Measurements from ENCODE around the gene CADM1.

The CADM1 gene

DNA sequence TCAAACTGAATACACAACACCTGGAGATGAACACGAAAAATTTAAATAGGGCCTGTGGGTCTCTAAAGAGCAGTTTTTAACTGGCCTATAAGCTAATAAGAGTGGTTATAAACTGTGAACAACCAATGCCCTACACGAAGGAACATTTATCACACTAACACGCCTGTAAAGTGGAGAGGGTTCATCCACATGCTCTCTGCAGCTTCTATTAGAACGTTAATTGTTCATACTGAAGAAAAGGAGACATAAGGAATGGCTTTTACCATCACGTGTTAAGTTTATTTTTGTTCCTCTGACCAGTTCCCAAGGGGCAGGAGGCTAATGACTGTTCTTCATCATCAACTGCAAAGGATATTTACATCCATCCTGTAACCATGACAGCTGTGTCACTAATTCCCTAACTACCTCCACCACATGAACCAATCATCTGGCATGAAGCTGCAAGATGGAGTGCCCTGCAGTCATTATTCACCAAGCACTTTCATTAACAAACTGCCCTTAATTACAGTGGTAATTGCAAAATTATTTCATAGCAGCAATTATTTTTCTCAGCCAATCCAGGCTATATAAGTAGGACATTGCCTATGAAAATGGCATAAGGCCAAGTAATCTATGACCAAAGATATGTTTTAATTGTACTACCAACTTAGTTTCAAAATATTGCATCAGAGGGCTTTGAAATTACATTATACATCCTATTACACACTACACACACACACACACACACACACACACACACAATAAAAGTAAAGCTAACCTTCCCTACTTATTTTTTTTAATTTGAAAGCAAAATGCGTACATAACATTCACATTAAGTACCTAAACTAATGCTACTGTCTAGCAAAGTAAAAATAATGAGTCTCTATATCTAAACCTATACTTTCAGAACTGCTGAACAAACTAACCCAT, 186.7 kb downstream of the CADM1 start:
- Histone ChIP-seq H3K36me3 (no peaks in the 10 kb centered on the region), H3K4me1 (no peaks in the 10 kb centered on the region), H3K27ac (no peak overlapping the region), H3K27me3 (no peaks in the 10 kb centered on the region), H3K4me3 (no peak overlapping the region), H3K9me3 (no peaks in the 10 kb centered on the region)
- DNase-seq: no peak
- intact Hi-C loops (cut with DNase I; ENCODE audit: low total_unique reads): no loop called here
- TF ChIP-seq, protein P1, sequence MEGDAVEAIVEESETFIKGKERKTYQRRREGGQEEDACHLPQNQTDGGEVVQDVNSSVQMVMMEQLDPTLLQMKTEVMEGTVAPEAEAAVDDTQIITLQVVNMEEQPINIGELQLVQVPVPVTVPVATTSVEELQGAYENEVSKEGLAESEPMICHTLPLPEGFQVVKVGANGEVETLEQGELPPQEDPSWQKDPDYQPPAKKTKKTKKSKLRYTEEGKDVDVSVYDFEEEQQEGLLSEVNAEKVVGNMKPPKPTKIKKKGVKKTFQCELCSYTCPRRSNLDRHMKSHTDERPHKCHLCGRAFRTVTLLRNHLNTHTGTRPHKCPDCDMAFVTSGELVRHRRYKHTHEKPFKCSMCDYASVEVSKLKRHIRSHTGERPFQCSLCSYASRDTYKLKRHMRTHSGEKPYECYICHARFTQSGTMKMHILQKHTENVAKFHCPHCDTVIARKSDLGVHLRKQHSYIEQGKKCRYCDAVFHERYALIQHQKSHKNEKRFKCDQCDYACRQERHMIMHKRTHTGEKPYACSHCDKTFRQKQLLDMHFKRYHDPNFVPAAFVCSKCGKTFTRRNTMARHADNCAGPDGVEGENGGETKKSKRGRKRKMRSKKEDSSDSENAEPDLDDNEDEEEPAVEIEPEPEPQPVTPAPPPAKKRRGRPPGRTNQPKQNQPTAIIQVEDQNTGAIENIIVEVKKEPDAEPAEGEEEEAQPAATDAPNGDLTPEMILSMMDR (IDR thresholded peaks at IDR 0.05): no peak

DNA sequence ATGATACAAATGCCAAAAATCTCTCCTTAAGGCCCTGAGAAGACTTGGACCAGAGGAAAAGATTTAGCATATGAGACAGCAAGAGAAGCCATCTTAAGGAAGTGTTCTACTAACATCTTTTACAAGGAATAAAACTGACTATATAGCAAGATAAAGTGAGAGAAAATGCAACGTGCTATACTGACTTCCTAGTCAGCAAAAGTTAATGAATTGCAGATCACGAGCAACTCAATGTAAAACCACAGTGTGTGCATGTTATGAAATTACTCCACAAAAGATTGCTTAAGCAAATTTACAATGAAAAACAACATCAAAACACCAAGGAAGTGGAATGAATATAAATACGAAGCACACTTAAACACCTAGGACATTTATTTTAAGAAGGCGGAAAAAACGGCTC, 187.5 kb downstream of the CADM1 start:
- H3K4me3 ChIP-seq: no peak overlapping the region
- no peak for DNase-seq
- H3K27me3 ChIP-seq: no peaks in the 10 kb centered on the region
- intact Hi-C loops (cut with DNase I; ENCODE audit: low total_unique reads): no loop called here
- H3K27ac ChIP-seq: no peak overlapping the region
- H3K9me3 ChIP-seq: no peaks in the 10 kb centered on the region
- no peaks in the 10 kb centered on the region for H3K4me1 ChIP-seq
- TF ChIP-seq, protein P1 (IDR thresholded peaks at IDR 0.05): no peak
- H3K36me3 ChIP-seq: no peaks in the 10 kb centered on the region

DNA sequence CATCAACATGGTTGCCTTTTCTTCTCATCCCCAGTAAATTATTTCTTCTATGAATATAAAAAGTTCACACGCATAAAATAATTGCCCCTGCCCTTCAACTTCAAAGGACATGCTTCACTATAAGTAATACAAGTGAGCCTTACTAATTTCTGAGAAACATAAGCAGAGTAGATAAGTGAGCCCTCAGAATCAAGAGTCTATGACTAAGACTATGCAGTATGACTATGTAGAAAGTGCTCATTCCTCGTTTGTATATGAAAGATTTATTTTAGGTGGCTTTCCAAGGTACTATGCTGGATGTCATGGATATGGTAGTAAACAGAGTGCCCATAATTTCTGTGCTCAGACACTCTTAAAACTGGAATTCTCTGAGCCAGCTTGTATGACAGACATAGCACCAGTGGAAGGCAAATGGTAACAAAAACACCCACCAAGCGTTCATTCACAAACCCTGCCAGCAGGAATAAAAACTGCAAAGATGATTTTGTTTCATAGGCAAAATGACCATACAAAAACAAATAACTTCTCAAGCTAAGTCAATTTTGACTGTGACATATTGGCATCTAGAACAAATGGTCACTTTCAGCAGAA, 189.8 kb downstream of the CADM1 start:
- TF ChIP-seq, protein P1 (IDR thresholded peaks at IDR 0.05): no peak
- H3K27me3 ChIP-seq: peaks cover 0 to 3% of the 10 kb centered on the region in 2 donors
- H3K9me3 ChIP-seq: no peaks in the 10 kb centered on the region
- H3K36me3 ChIP-seq: no peaks in the 10 kb centered on the region
- H3K4me3 ChIP-seq: no peak overlapping the region
- no peak overlapping the region for H3K27ac ChIP-seq
- H3K4me1 ChIP-seq: no peaks in the 10 kb centered on the region
- no peak for DNase-seq
- intact Hi-C loops (cut with DNase I; ENCODE audit: low total_unique reads): no loop called here

DNA sequence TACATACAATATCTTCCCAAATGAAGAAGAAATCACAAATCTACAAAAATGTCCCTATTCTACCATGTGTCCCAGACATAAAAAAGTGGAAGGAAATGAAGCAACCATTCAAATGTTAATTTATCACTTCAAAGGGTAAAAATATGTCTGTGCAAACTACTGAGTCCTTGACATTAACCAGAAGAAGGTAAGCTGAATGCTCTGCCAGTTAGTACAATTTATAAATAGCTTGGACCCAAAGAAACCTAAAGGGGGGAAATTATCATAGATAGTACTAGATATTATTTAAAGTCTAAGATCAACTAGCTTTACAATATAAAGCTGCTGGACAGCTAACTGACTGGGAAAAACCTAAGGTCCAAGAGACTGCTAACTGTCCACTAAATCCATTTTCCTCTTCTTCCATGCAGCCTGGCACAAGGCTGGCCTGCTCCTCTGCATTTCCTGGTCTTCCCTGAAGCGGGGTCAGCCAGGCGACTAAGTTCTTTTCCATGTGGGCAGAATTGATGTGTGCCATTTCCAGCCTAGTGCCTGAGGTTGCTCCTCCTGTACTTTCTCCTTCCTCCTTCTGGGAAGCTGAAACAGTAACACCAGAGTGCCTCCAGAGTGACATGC, 190.9 kb downstream of the CADM1 start:
- H3K4me1 ChIP-seq: peaks cover 0 to 3% (median 0%) of the 10 kb centered on the region in 4 donors
- H3K9me3 ChIP-seq: no peaks in the 10 kb centered on the region
- DNase-seq: no peak
- TF ChIP-seq, protein P1 (IDR thresholded peaks at IDR 0.05): no peak
- H3K27me3 ChIP-seq: peaks cover 0 to 3% of the 10 kb centered on the region in 2 donors
- H3K36me3 ChIP-seq: no peaks in the 10 kb centered on the region
- intact Hi-C loops (cut with DNase I; ENCODE audit: low total_unique reads): no loop called here
- no peak overlapping the region for H3K4me3 ChIP-seq
- H3K27ac ChIP-seq: no peak overlapping the region

DNA sequence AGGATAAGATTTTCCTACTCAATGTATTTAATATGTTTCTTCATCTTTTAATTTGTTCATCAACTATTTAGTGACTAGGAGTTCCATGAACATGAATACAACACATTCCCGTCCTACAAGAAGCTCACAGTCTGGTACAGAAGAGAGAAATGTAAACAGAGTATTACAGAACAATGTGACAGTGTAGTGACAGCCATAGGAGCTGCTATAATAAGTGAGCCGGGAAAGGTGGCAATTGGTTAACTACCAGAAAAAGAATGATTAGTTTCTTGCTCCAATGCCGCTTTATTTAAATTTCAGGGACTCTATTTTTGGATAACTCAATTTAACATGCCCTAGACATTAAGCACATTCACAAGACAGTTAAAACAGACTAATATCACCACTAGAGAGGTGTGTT, 192.3 kb downstream of the CADM1 start:
- no peak for DNase-seq
- TF ChIP-seq, protein P1 (IDR thresholded peaks at IDR 0.05): no peak

More for the DNA sequence above, 192.3 kb downstream of the CADM1 start:
- Histone ChIP-seq H3K27me3 (peaks cover 0 to 3% of the 10 kb centered on the region in 2 donors), H3K36me3 (no peaks in the 10 kb centered on the region), H3K27ac (no peak overlapping the region), H3K4me1 (peaks cover 0 to 3% (median 0%) of the 10 kb centered on the region in 4 donors), H3K4me3 (no peak overlapping the region), H3K9me3 (no peaks in the 10 kb centered on the region)
- intact Hi-C loops (cut with DNase I; ENCODE audit: low total_unique reads): no loop called here

Measured in tibial artery (tissue), 4 donors.